ENCODE data around the gene LHFPL2.

- TF ChIP-seq POLR2AphosphoS5 (IDR thresholded peaks at IDR 0.05) (no peak), POLR2A (IDR thresholded peaks at IDR 0.05) (no peak)
- TF ChIP-seq, protein P1, sequence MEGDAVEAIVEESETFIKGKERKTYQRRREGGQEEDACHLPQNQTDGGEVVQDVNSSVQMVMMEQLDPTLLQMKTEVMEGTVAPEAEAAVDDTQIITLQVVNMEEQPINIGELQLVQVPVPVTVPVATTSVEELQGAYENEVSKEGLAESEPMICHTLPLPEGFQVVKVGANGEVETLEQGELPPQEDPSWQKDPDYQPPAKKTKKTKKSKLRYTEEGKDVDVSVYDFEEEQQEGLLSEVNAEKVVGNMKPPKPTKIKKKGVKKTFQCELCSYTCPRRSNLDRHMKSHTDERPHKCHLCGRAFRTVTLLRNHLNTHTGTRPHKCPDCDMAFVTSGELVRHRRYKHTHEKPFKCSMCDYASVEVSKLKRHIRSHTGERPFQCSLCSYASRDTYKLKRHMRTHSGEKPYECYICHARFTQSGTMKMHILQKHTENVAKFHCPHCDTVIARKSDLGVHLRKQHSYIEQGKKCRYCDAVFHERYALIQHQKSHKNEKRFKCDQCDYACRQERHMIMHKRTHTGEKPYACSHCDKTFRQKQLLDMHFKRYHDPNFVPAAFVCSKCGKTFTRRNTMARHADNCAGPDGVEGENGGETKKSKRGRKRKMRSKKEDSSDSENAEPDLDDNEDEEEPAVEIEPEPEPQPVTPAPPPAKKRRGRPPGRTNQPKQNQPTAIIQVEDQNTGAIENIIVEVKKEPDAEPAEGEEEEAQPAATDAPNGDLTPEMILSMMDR (IDR thresholded peaks at IDR 0.05 in 8 of 11, conservative IDR thresholded peaks at IDR 0.05 in 3 of 11): no peak
Measured at GRCh38 chr5:78476795-78477194, 171.8 kb downstream of the LHFPL2 start.

Measured in spleen (tissue), 7 donors.